NB4 (cell line): ENCODE results near the gene USP53.

Source experiments
- CTCF ChIP-seq: IDR thresholded peaks from one replicate; pipeline ENCODE4 v1.5.1; 2012; ENCODE audit warnings: low read depth, low read length
- MAX ChIP-seq: IDR thresholded peaks from 2 replicates; pipeline ENCODE4 v1.6.1; 2011; ENCODE audit warnings: low read depth, low read length
- POLR2A ChIP-seq: IDR thresholded peaks from 2 replicates; pipeline ENCODE4 v1.6.1; 2011; ENCODE audit warnings: mild to moderate bottlenecking; ENCODE audit not compliant: insufficient read length; ENCODE audit errors: extremely low read depth

GRCh38 chr4:119302073-119302832 lies 89.7 kb downstream of the USP53 start:
- TF ChIP-seq CTCF: no peak
- no peak for TF ChIP-seq POLR2A
- TF ChIP-seq MAX: no peak
